ENCODE measurements around the gene LIPC. TPM values are rescaled to one million over a fixed set of nuclear protein-coding genes. Genes with fewer than 3 reads are reported as not detected.

Gene LIPC
- total RNA-seq, 1 donor from 2014 or later, result not detected

DNA sequence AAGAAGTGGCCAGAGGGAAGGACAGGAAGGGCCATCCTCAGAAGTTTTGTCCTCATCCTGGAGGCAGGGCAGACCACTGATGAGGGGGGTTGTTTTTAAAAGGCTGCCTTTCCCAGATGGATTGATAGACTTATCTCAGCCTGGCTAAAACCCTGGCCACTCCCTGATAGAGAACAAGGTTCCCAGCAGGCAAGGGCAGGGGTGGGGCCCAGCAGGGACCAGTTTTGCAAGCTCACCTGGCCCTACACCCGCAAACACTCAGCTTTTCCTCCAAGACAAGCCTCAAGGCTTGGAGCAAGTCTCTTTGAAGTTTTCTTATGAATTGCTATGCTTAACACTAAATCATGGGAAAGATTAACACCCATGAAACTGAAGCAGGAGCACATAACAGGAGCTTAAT is 9.1 kb downstream of the LIPC start:
- H3K27ac Mint-ChIP-seq (ENCODE audit: unreplicated experiment), result peak overlapping the region; percentile 69
- H3K4me1 Mint-ChIP-seq (ENCODE audit: unreplicated experiment), result peaks cover 45% of the 10 kb centered on the region
- TF ChIP-seq, protein P1, sequence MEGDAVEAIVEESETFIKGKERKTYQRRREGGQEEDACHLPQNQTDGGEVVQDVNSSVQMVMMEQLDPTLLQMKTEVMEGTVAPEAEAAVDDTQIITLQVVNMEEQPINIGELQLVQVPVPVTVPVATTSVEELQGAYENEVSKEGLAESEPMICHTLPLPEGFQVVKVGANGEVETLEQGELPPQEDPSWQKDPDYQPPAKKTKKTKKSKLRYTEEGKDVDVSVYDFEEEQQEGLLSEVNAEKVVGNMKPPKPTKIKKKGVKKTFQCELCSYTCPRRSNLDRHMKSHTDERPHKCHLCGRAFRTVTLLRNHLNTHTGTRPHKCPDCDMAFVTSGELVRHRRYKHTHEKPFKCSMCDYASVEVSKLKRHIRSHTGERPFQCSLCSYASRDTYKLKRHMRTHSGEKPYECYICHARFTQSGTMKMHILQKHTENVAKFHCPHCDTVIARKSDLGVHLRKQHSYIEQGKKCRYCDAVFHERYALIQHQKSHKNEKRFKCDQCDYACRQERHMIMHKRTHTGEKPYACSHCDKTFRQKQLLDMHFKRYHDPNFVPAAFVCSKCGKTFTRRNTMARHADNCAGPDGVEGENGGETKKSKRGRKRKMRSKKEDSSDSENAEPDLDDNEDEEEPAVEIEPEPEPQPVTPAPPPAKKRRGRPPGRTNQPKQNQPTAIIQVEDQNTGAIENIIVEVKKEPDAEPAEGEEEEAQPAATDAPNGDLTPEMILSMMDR (IDR thresholded peaks at IDR 0.05), result no peak

DNA sequence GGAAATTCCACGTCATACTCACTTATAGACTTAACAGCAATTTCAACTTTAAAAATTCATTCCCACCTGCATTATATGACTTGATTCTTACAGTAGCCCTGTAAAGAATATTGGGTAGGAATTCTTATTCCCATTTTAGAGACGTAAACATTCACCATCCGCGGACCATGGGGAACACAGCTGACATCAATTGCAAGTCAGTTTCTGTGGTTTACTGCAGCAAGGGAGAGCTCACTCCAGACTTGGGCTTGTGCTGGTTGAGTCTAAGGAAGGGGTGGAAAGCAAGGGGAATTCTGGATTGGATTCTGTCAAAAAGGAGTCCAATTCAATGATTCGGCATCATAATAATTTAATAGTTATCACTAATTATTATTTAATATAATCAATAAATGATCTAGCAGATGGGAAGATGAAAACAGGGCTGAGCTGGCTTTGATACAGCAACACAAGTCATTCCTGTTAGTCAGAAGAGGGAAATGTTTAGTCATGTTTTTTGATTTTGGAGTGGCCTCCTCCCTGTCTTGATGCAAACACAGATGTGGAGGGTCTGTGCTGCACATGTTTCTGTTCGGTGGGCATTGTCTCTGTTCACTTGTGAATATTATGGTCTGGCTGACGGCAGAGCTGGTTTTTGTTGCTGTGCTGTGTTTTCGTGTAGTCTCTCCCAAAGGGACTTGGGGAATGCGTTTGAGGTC is 9.7 kb downstream of the LIPC start:
- Mint-ChIP-seq H3K4me3 (ENCODE audit: unreplicated experiment) (no peak overlapping the region), H3K9me3 (ENCODE audit: unreplicated experiment) (no peaks in the 10 kb centered on the region), H3K36me3 (ENCODE audit: unreplicated experiment) (no peaks in the 10 kb centered on the region), H3K4me1 (ENCODE audit: unreplicated experiment) (peaks cover 45% of the 10 kb centered on the region), H3K27me3 (ENCODE audit: unreplicated experiment) (no peaks in the 10 kb centered on the region), H3K27ac (ENCODE audit: unreplicated experiment) (peak overlapping the region; percentile 69)
- no peak for DNase-seq (ENCODE audit: extremely low spot score, unreplicated experiment)
- TF ChIP-seq, protein P1 (IDR thresholded peaks at IDR 0.05), result no peak

More for the DNA sequence above, 9.1 kb downstream of the LIPC start:
- Mint-ChIP-seq H3K4me3 (ENCODE audit: unreplicated experiment) (no peak overlapping the region), H3K36me3 (ENCODE audit: unreplicated experiment) (no peaks in the 10 kb centered on the region), H3K27me3 (ENCODE audit: unreplicated experiment) (no peaks in the 10 kb centered on the region), H3K9me3 (ENCODE audit: unreplicated experiment) (no peaks in the 10 kb centered on the region)
- DNase-seq (ENCODE audit: extremely low spot score, unreplicated experiment), result no peak

DNA sequence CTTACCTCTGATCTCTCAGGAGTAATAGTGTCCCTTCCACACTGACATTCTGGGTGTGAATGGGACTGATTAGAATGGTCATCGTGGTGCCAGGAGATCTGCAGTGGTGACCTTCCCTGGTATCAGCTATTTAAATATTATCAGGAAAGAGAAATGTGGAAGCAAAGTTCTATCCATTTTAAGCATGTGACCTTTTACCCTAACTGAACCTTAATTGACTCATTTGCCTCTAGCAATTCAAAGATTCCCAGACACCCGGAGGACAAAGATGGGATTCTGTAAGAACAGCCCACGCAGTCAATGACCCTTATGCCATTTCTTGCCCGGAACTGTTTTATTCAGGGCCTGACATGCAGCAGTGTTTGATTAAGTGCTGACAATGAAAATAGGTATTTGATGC is 10.3 kb downstream of the LIPC start:
- Mint-ChIP-seq H3K4me3 (ENCODE audit: unreplicated experiment) (no peak overlapping the region), H3K4me1 (ENCODE audit: unreplicated experiment) (peaks cover 47% of the 10 kb centered on the region), H3K27ac (ENCODE audit: unreplicated experiment) (peak overlapping the region; percentile 3), H3K27me3 (ENCODE audit: unreplicated experiment) (no peaks in the 10 kb centered on the region), H3K9me3 (ENCODE audit: unreplicated experiment) (no peaks in the 10 kb centered on the region), H3K36me3 (ENCODE audit: unreplicated experiment) (no peaks in the 10 kb centered on the region)
- no peak for DNase-seq (ENCODE audit: extremely low spot score, unreplicated experiment)
- TF ChIP-seq, protein P1 (IDR thresholded peaks at IDR 0.05), result no peak

DNA sequence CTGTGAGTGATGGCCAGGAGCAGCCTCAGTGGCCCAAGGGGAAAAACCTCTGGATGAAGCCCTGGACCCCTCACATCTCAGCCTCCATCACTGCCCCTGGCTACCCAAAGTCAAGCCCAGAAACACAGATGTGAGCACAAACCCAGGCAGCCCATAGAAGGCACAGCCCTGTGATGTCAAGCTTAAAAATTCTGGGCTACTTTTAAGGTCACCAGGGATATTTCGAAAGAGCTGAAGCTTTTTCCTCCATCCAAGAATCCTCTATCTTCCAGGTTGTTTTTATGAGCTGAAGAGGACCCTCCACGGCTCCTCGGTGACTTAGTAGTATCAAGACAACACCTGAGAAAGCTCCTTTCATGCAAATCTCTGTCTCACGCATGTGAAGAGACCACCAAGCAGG is 11.5 kb downstream of the LIPC start:
- Mint-ChIP-seq H3K9me3 (ENCODE audit: unreplicated experiment) (no peaks in the 10 kb centered on the region), H3K4me3 (ENCODE audit: unreplicated experiment) (no peak overlapping the region), H3K27ac (ENCODE audit: unreplicated experiment) (no peak overlapping the region), H3K4me1 (ENCODE audit: unreplicated experiment) (peaks cover 47% of the 10 kb centered on the region), H3K36me3 (ENCODE audit: unreplicated experiment) (no peaks in the 10 kb centered on the region), H3K27me3 (ENCODE audit: unreplicated experiment) (no peaks in the 10 kb centered on the region)
- TF ChIP-seq, protein P1 (IDR thresholded peaks at IDR 0.05), result no peak
- no peak for DNase-seq (ENCODE audit: extremely low spot score, unreplicated experiment)

DNA sequence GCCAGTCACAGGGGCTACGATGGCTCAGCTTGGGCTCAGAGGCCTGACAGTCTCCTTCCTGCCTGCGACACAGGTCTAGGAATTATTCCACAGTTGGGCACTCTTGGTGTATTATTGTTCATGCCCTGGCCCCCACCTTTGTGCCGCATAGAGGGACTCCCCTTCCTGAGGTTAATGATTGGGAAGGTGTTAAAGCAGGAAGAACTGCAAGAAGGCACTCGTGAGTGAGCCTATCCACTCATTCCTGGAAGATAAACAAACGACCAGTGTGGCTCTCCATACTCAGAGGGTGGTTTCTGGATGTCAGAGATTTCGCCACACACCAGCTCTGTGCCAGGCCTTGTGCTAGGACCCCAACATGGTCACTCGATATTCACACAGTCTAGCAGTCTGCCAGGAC is 12.3 kb downstream of the LIPC start:
- Mint-ChIP-seq H3K36me3 (ENCODE audit: unreplicated experiment) (no peaks in the 10 kb centered on the region), H3K4me3 (ENCODE audit: unreplicated experiment) (no peak overlapping the region), H3K9me3 (ENCODE audit: unreplicated experiment) (no peaks in the 10 kb centered on the region), H3K4me1 (ENCODE audit: unreplicated experiment) (peaks cover 45% of the 10 kb centered on the region), H3K27ac (ENCODE audit: unreplicated experiment) (no peak overlapping the region), H3K27me3 (ENCODE audit: unreplicated experiment) (no peaks in the 10 kb centered on the region)
- DNase-seq (ENCODE audit: extremely low spot score, unreplicated experiment), result no peak
- TF ChIP-seq, protein P1 (IDR thresholded peaks at IDR 0.05), result no peak
